CD4-positive, alpha-beta T cell treated with Interleukin-12 subunit alpha and Interleukin-12 subunit beta, for 1 hour (primary cell): ENCODE data around the gene SPTA1.
"Not testable (repeated sequence)": the region's sequence is repeated elsewhere in the genome, so short reads cannot be mapped to it uniquely, and the experiment has no call there.

Experiments
- DNase-seq: peaks from one replicate; pipeline ENCODE4 v3.0.0-alpha.2; 2020

Gene SPTA1

GRCh38 chr1:158686111-158687009, at the start of gene SPTA1:
Gene SPTA1, minus strand, starts transcription at chr1:158686715. Its CDS starts 198 bp downstream, at chr1:158686517.
- no peak for DNase-seq

GRCh38 chr1:158735848-158736247, 49.3 kb upstream of the SPTA1 start:
- DNase-seq, result no peak

- no peak for DNase-seq
Observed at GRCh38 chr1:158732524-158732923, 46.0 kb upstream of the SPTA1 start.

GRCh38 chr1:158731707-158732106, 45.2 kb upstream of the SPTA1 start:
- DNase-seq, result no peak

- DNase-seq, result no peak
Observed at GRCh38 chr1:158730453-158730852, 43.9 kb upstream of the SPTA1 start.

GRCh38 chr1:158728510-158729225, 42.2 kb upstream of the SPTA1 start:
- DNase-seq, result no peak

GRCh38 chr1:158724442-158724841, 37.9 kb upstream of the SPTA1 start:
- no peak for DNase-seq

GRCh38 chr1:158720620-158721019, 34.1 kb upstream of the SPTA1 start, which contains the start of gene OR6K3:
Gene OR6K3, minus strand, starts transcription at chr1:158720720. Its CDS starts 2,605 bp downstream, at chr1:158718115.
- no peak for DNase-seq

GRCh38 chr1:158719664-158720063, 33.1 kb upstream of the SPTA1 start:
- no peak for DNase-seq

- DNase-seq, result no peak
Observed at GRCh38 chr1:158717344-158717743, 30.8 kb upstream of the SPTA1 start.

GRCh38 chr1:158716335-158716734, 29.8 kb upstream of the SPTA1 start:
- DNase-seq, result no peak

- DNase-seq, result no peak
Observed at GRCh38 chr1:158714754-158715153, 28.2 kb upstream of the SPTA1 start.

GRCh38 chr1:158711098-158711497, 24.6 kb upstream of the SPTA1 start:
- DNase-seq, result no peak

GRCh38 chr1:158706096-158706495, 19.6 kb upstream of the SPTA1 start:
- no peak for DNase-seq

- no peak for DNase-seq
Observed at GRCh38 chr1:158700552-158700951, 14.0 kb upstream of the SPTA1 start, which contains the start of gene OR6K2. Gene OR6K2, minus strand, starts transcription at chr1:158700652. Its CDS starts 0 bp downstream, at chr1:158700652.

- DNase-seq, result no peak
Observed at GRCh38 chr1:158694596-158694995, 8.1 kb upstream of the SPTA1 start.

- no peak for DNase-seq
Observed at GRCh38 chr1:158692356-158692755, 5.8 kb upstream of the SPTA1 start.

- DNase-seq, result no peak
Observed at GRCh38 chr1:158691907-158692306, 5.4 kb upstream of the SPTA1 start.

- not testable (repeated sequence) for DNase-seq
Observed at GRCh38 chr1:158691149-158691548, 4.6 kb upstream of the SPTA1 start.

- DNase-seq, result no peak
Observed at GRCh38 chr1:158689875-158690274, 3.4 kb upstream of the SPTA1 start.

- no peak for DNase-seq
Observed at GRCh38 chr1:158689110-158689509, 2.6 kb upstream of the SPTA1 start.

GRCh38 chr1:158688343-158688742, 1.8 kb upstream of the SPTA1 start:
- DNase-seq, result not testable (repeated sequence)

GRCh38 chr1:158687037-158687436, 522 bp upstream of the SPTA1 start:
- no peak for DNase-seq

- DNase-seq, result no peak
Observed at GRCh38 chr1:158685085-158685484, 1.4 kb downstream of the SPTA1 start.
